Measurements from ENCODE around the gene ENPP7.

DNA sequence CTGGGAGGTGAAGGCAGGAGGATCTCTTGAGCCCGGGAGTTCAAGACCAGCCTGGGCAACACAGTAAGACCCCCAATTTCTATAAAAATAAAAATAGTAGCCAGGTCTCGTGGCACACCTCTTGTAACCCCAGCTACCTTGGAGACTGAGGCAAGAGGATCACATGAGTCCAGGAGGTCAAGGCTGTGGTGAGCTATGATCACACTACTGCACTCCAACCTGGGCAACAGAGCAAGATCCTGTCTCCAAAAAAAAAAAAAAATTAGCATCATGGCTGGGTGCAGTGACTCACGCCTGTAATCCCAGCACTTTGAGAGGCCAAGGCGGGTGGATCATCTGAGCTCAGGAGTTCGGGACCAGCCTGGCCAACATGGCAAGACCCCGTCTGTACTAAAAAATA lies 40.5 kb downstream of the ENPP7 start:
- TF ChIP-seq ZFX (IDR thresholded peaks at IDR 0.05) (no peak), CBX3 (IDR thresholded peaks at IDR 0.05; ENCODE audit: low read depth) (no peak)
- TF ChIP-seq, protein P1, sequence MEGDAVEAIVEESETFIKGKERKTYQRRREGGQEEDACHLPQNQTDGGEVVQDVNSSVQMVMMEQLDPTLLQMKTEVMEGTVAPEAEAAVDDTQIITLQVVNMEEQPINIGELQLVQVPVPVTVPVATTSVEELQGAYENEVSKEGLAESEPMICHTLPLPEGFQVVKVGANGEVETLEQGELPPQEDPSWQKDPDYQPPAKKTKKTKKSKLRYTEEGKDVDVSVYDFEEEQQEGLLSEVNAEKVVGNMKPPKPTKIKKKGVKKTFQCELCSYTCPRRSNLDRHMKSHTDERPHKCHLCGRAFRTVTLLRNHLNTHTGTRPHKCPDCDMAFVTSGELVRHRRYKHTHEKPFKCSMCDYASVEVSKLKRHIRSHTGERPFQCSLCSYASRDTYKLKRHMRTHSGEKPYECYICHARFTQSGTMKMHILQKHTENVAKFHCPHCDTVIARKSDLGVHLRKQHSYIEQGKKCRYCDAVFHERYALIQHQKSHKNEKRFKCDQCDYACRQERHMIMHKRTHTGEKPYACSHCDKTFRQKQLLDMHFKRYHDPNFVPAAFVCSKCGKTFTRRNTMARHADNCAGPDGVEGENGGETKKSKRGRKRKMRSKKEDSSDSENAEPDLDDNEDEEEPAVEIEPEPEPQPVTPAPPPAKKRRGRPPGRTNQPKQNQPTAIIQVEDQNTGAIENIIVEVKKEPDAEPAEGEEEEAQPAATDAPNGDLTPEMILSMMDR (IDR thresholded peaks at IDR 0.05 in 2 of 3, conservative IDR thresholded peaks at IDR 0.05 in 1 of 3; ENCODE audit: borderline replicate concordance in 1 of 3, insufficient read depth in 1 of 3, low read depth in 2 of 3, low read length in 2 of 3): no peak
